ENCODE measurements around the gene TMEM266. TPM values are rescaled to one million over a fixed set of nuclear protein-coding genes. Genes with fewer than 3 reads are reported as not detected.

TMEM266 gene
- total and polyA plus RNA-seq, 2 of the 4 experiments (the other 2 are of a cell fraction): not detected

DNA sequence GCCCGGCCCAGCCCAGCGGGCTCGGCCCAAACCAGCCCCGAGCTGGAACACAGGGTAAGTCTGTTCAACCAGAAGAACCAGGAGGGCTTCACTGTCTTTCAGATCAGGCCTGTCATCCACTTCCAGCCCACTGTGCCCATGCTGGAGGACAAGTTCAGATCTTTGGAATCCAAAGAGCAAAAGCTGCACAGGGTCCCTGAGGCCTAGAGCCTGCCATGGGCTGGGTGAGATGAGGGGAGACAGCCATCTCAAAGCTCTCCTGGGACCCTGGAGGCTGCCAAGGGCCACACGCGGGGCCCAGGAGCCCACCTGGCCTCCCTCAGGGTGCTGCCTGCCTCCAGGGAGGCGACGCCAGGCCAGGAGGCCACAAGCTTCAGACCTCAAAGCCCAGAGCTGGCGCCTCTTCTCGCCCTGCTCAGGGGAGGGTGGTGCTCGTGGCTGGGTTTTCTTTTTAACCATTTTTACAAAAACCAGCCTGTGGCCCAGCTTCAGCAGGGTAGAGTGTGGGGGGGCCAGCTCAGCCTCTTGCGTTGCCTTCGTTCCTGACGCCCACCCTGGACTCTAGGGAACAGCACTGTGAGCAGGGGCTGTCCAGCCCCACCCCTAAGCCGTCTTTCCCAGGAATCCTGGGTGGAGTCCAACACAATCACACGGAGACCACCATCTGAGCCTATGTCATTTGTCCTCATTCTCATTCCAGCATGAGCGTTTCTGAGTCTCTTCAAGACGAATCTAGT lies 144.5 kb downstream of the TMEM266 start:
- no peak overlapping the region for H3K56ac ChIP-seq (ENCODE audit: extremely low read depth, insufficient read depth, low read length)
- BruUV-seq (replicated peaks): no TSS peak
- H4K8ac ChIP-seq (ENCODE audit: low read depth in 2 of 2, low read length in 2 of 2): no peak overlapping the region
- no peak overlapping the region for H3K14ac ChIP-seq (replicated peaks; ENCODE audit: low read depth, low read length)
- ATAC-seq (ENCODE audit: low read depth) (no peak), DNase-seq (no peak)
- H2BK120ac ChIP-seq (ENCODE audit: low read depth, low read length): no peak overlapping the region
- H4K91ac ChIP-seq (ENCODE audit: insufficient read depth, low read depth, low read length): no peak overlapping the region
- H3K23ac ChIP-seq (ENCODE audit: low read depth, low read length): no peak overlapping the region
- H2AK5ac ChIP-seq (ENCODE audit: low read depth, low read length): no peak overlapping the region
- H3K9me1 ChIP-seq (ENCODE audit: insufficient read depth, low read length): peaks cover 6% of the 10 kb centered on the region
- H2BK5ac ChIP-seq (ENCODE audit: low read depth, low read length, poor library complexity, severe bottlenecking): no peak overlapping the region
- H2BK20ac ChIP-seq (ENCODE audit: low read depth, low read length): no peak overlapping the region
- H2AK9ac ChIP-seq (replicated peaks; ENCODE audit: low read depth, low read length, poor library complexity): no peak overlapping the region
- H3K4ac ChIP-seq (ENCODE audit: low read depth, low read length): no peak overlapping the region
- dilution Hi-C loops (cut with HindIII; ENCODE audit: low sequenced_read_pairs, unreplicated experiment): no loop called here
- peaks cover 2% of the 10 kb centered on the region; the same call in 1 of the 2 replicates for H3K36me3 ChIP-seq (ENCODE audit: control insufficient read depth, insufficient read depth, low read length)
- no peak overlapping the region for H2BK15ac ChIP-seq (ENCODE audit: low read depth, low read length)
- H2AFZ ChIP-seq (replicated peaks; ENCODE audit: low read length, poor library complexity): no peak overlapping the region
- H3K4me2 ChIP-seq (ENCODE audit: low read depth, low read length): no peak overlapping the region
- ChIA-PET POLR2A (ENCODE audit: unreplicated experiment) (no interaction called here), CTCF (no interaction called here)
- WGBS, 2 experiments (ENCODE audit: extremely low coverage in 2 of 2, insufficient read length in 1 of 2): 63% methylated on average over 4 of the region's 18 CpGs; no CpG with 5 or more reads in 1 of the 2 experiments
- H3K27me3 ChIP-seq (ENCODE audit: control insufficient read depth, insufficient read depth, low read length): no peaks in the 10 kb centered on the region
- no peak overlapping the region for H3K27ac ChIP-seq (ENCODE audit: insufficient read depth, low read length)
- peaks cover 2% of the 10 kb centered on the region for H3K4me1 ChIP-seq (ENCODE audit: control insufficient read depth, insufficient read depth, low read length)
- in situ Hi-C loops (cut with MboI; ENCODE audit: low sequenced_read_pairs): no loop called here
- TF ChIP-seq RAD21 (IDR thresholded peaks at IDR 0.05; ENCODE audit: low read length): no peak
- no peak overlapping the region for H4K5ac ChIP-seq (ENCODE audit: low read depth, low read length)
- H3K79me1 ChIP-seq (ENCODE audit: low read depth in 1 of 2, low read length in 2 of 2): 0 out of 4 replicates have a peak, but pooled peaks cover 0 to 3% of the 10 kb centered on the region in 2 experiments
- intact Hi-C loops (cut with micrococcal nuclease): no loop called here
- no peak overlapping the region for H3K18ac ChIP-seq (ENCODE audit: low read depth, low read length)
- H3K4me3 ChIP-seq (ENCODE audit: insufficient read depth, low read depth, low read length): no peak overlapping the region
- no peaks in the 10 kb centered on the region for H3K9me3 ChIP-seq (ENCODE audit: control insufficient read depth, insufficient read depth, low read length)
- no peaks in the 10 kb centered on the region; the same call in none of the 2 replicates for H4K20me1 ChIP-seq (ENCODE audit: insufficient read depth, low read length)
- no peak overlapping the region for H3K9ac ChIP-seq (ENCODE audit: low read depth, low read length)
